Lung (tissue), 12 donors: ENCODE measurements around the gene TBC1D1. TPM values are rescaled to one million over a fixed set of nuclear protein-coding genes. Genes with fewer than 3 reads are reported as not detected.

ENCODE experiments used
- ATAC-seq: fragments of 200-7000 bp; cut with Tn5 transposase; one replicate; pipeline ENCODE4 v1.9.1; 2020; ENCODE audit warnings: moderate number of reproducible peaks; ENCODE audit not compliant: insufficient read depth, low FRiP score
- DNase-seq, 3 donors: peaks; one replicate each; pipeline ENCODE4 v3.0.0-alpha.2; 2013 to 2017
- H3K27ac ChIP-seq, 2 donors: one replicate each; pipeline ENCODE4 v1.5.1; 2013; ENCODE audit warnings: mild to moderate bottlenecking in 2 of 2, moderate library complexity in 2 of 2, control low read depth in 1 of 2, inconsistent platforms in 1 of 2, low read depth in 1 of 2, low read length in 1 of 2
- H3K27me3 ChIP-seq, 3 donors: one replicate each; pipeline ENCODE4 v1.5.1; 2013; ENCODE audit warnings: low read length in 2 of 3; ENCODE audit not compliant: control insufficient read depth in 3 of 3, insufficient read depth in 3 of 3
- H3K36me3 ChIP-seq, 4 donors: one replicate each; pipeline ENCODE4 v1.5.1; 2013; ENCODE audit warnings: low read length in 4 of 4, mild to moderate bottlenecking in 1 of 4, moderate library complexity in 1 of 4; ENCODE audit not compliant: control insufficient read depth in 4 of 4, insufficient read depth in 4 of 4
- H3K4me1 ChIP-seq, 5 donors: one replicate each; pipeline ENCODE4 v1.5.1; 2013; ENCODE audit warnings: low read length in 5 of 5, mild to moderate bottlenecking in 2 of 5, moderate library complexity in 1 of 5; ENCODE audit not compliant: control insufficient read depth in 5 of 5, insufficient read depth in 5 of 5
- H3K4me3 ChIP-seq: one replicate; pipeline ENCODE4 v1.5.1; 2013; ENCODE audit warnings: mild to moderate bottlenecking, control low read depth, moderate library complexity
- H3K9ac ChIP-seq, 2 donors: one replicate each; pipeline ENCODE4 v1.5.1; 2013; ENCODE audit warnings: low read length in 2 of 2, control low read depth in 1 of 2; ENCODE audit not compliant: insufficient read depth in 1 of 2
- H3K9me3 ChIP-seq, 4 donors: one replicate each; pipeline ENCODE4 v1.5.1; 2013; ENCODE audit warnings: low read length in 3 of 4, mild to moderate bottlenecking in 1 of 4, moderate library complexity in 1 of 4; ENCODE audit not compliant: control insufficient read depth in 4 of 4, insufficient read depth in 3 of 4
- CTCF ChIP-seq: IDR thresholded peaks from 2 replicates; pipeline ENCODE4 v1.5.1; 2012; ENCODE audit warnings: mild to moderate bottlenecking; ENCODE audit errors: control extremely low read depth, extremely low read depth
- WGBS, 2 donors: extraction: QIAGEN DNeasy Blood & Tissue Kit; methylation state at CpG; one replicate each; pipeline ENCODE4 v1.1.7; 2013; 5-methylcytosine and 5-hydroxymethylcytosine counted together
- polyA plus RNA-seq, 2 donors: library from polyadenylated mRNA; stranded (reverse); fragments of 200-250 nt; gene quantifications; one replicate each; pipeline ENCODE4 v1.2.1, GENCODE V29; 2013
- total RNA-seq, 2 donors: library from RNA; depleted of rRNA in 1 of 2; stranded (reverse); fragments of >200 nt in 1 of 2; gene quantifications; one replicate each; pipeline ENCODE4 v1.2.1, GENCODE V29; 2014 to 2021
- donor health status: control.
- donor health status: control.
- donor health status: Bipolar disorder and iron deficiency.
- donor health status: healthy.
- donor health status: DM: yes; HTN: yes; CAD: no.

Gene TBC1D1
- total and polyA plus RNA-seq, 4 donors, result 23.6 to 71.1 (median 43.9) TPM

GRCh38 chr4:38099020-38099600 is 208.2 kb downstream of the TBC1D1 start:
- Histone ChIP-seq H3K27me3 (no peaks in the 10 kb centered on the region), H3K4me1 (peaks cover 0 to 15% (median 3%) of the 10 kb centered on the region in 5 donors), H3K9me3 (no peaks in the 10 kb centered on the region), H3K4me3 (no peak overlapping the region), H3K36me3 (peaks cover 7 to 31% (median 14%) of the 10 kb centered on the region in 4 donors), H3K9ac (no peak overlapping the region), H3K27ac (no peak overlapping the region)
- no peak for TF ChIP-seq CTCF
- ATAC-seq, result no peak
- WGBS, 2 donors, result 91 to 93% methylated on average over 4 of the region's 4 CpGs
- no peak for DNase-seq

DNA sequence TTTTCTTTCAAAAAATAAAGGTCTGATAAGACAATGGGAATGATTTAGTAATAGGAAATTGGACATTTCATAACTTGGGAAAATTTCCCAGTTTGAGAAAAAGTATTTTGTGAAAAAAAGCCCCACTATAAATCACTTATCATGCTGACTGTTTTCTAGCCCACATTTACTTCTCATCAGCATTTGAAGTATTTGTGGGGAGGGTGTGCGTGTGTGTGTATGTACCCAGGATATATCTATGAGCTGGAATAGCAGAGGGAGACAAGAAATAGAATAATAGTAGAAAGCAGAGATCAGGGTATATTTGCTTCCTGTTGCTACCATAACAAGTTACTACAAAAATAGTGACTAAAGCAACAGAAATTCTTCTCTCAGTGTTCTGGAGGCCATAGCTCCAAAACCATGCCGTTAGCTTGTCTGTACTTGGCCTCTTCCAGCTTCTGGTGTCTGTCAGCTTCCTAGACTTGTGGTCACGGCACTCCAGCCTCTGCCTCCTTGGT is 209.1 kb downstream of the TBC1D1 start:
- no peak overlapping the region for H3K27ac ChIP-seq

GRCh38 chr4:38100474-38101255 is 209.8 kb downstream of the TBC1D1 start:
- ATAC-seq, result no peak
- WGBS, 2 donors, result 95 to 99% methylated on average over 5 of the region's 5 CpGs
- DNase-seq, result no peak
- H3K9ac ChIP-seq, result no peak overlapping the region
- H3K4me3 ChIP-seq, result no peak overlapping the region
- TF ChIP-seq CTCF, result no peak
- H3K27me3 ChIP-seq, result no peaks in the 10 kb centered on the region
- H3K9me3 ChIP-seq, result no peaks in the 10 kb centered on the region
- peaks cover 0 to 10% (median 0%) of the 10 kb centered on the region in 5 donors for H3K4me1 ChIP-seq
- H3K36me3 ChIP-seq, result peaks cover 7 to 31% (median 13%) of the 10 kb centered on the region in 4 donors
- H3K27ac ChIP-seq, result no peak overlapping the region

More for the DNA sequence above, 209.1 kb downstream of the TBC1D1 start:
- Histone ChIP-seq H3K9ac (no peak overlapping the region), H3K36me3 (peaks cover 7 to 31% (median 14%) of the 10 kb centered on the region in 4 donors), H3K4me1 (peaks cover 0 to 10% (median 0%) of the 10 kb centered on the region in 5 donors), H3K9me3 (no peaks in the 10 kb centered on the region), H3K4me3 (no peak overlapping the region), H3K27me3 (no peaks in the 10 kb centered on the region)
- DNase-seq (peak in 1 of 3 donors; percentile 44), ATAC-seq (peak; percentile 25)
- no peak for TF ChIP-seq CTCF
- 77 to 92% methylated on average over 3 of the region's 3 CpGs for WGBS, 2 donors
